Endothelial cell of umbilical vein (primary cell): Measurements from ENCODE around the gene PLG. TPM values are rescaled to one million over a fixed set of nuclear protein-coding genes. Genes with fewer than 3 reads are reported as not detected.
"Not testable (repeated sequence)": the region's sequence is repeated elsewhere in the genome, so short reads cannot be mapped to it uniquely, and the experiment has no call there.

Experiments
- Bru-seq: library from RNA; stranded (reverse); fragments of 400-500 nt; gene quantifications from one replicate; lab custom pipeline; 2021; lab: Mats Ljungman, UMichigan
- BruChase-seq, 2 experiments: library from RNA; stranded (reverse); fragments of 400-500 nt; gene quantifications; one replicate each; lab custom pipeline; 2021; lab: Mats Ljungman, UMichigan
- BruUV-seq: library from RNA; stranded (reverse); fragments of 400-500 nt; replicated peaks from 2 replicates; lab custom pipeline; 2021; lab: Mats Ljungman, UMichigan
- CTCF ChIA-PET: fragments of 300-600, 350-600 bp; sonication (Branson Sonifier 250); formaldehyde crosslinking; loops from one replicate; lab custom pipeline; 2021; ENCODE audit warnings: antibody characterized with exemption, inconsistent platforms; lab: Charles Lee
- POLR2A ChIA-PET: fragments of 300-600, 350-600 bp; sonication (Branson Sonifier 250); formaldehyde crosslinking; loops from one replicate; lab custom pipeline; 2021; ENCODE audit warnings: antibody characterized with exemption, inconsistent platforms; lab: Charles Lee
- DNase-seq: peaks from one replicate; pipeline ENCODE4 v3.0.0-alpha.2; 2011; ENCODE audit warnings: low read depth, low spot score
- FAIRE-seq: peaks from 2 replicates; lab custom pipeline; 2011; peaks lifted over from hg19 to GRCh38; lab: Jason Lieb, UNC
- H2AFZ ChIP-seq: 2 replicates; pipeline ENCODE4 v1.6.0; 2012; ENCODE audit warnings: low read depth, low read length, control low read depth, inconsistent platforms
- H3K27ac ChIP-seq: 2 replicates; pipeline ENCODE4 v1.5.1; 2011; ENCODE audit warnings: low read depth, mild to moderate bottlenecking, control low read depth, low read length, moderate library complexity; ENCODE audit not compliant: insufficient read depth
- H3K27me3 ChIP-seq, 2 experiments: 2 replicates each; pipeline versions ENCODE4 v1.6.0 to v1.6.1; 2011; ENCODE audit warnings: low read length in 2 of 2, mixed read lengths in 1 of 2; ENCODE audit not compliant: control insufficient read depth in 2 of 2, insufficient read depth in 2 of 2
- H3K36me3 ChIP-seq, 2 experiments: 2 replicates in 1 of 2; 3 replicates in 1 of 2; pipeline ENCODE4 v1.5.1; 2011; ENCODE audit warnings: low read length in 2 of 2, mild to moderate bottlenecking in 1 of 2, moderate library complexity in 1 of 2; ENCODE audit not compliant: control insufficient read depth in 2 of 2, insufficient read depth in 2 of 2; ENCODE audit errors: extremely low read depth in 1 of 2
- H3K4me1 ChIP-seq: 3 replicates; pipeline ENCODE4 v1.5.1; 2011; ENCODE audit warnings: mild to moderate bottlenecking, low read length; ENCODE audit not compliant: control insufficient read depth, insufficient read depth; ENCODE audit errors: extremely low read depth
- H3K4me2 ChIP-seq: 2 replicates; pipeline ENCODE4 v1.6.1; 2011; ENCODE audit warnings: low read length, control low read depth, mixed read lengths; ENCODE audit not compliant: insufficient read depth
- H3K4me3 ChIP-seq, 3 experiments: fragments of 200-600 bp in 1 of 3; sonication (generic), shearing (Covaris generic) in 1 of 3; replicated peaks in 1 of 3; 2 replicates each; pipeline ENCODE4 v1.5.1; 2011 to 2016; ENCODE audit warnings: control low read depth in 3 of 3, low read length in 3 of 3, mild to moderate bottlenecking in 2 of 3, inconsistent platforms in 1 of 3, low read depth in 1 of 3, moderate library complexity in 1 of 3; ENCODE audit not compliant: insufficient read depth in 1 of 3
- H3K79me2 ChIP-seq: 2 replicates; pipeline ENCODE4 v1.6.0; 2012; ENCODE audit warnings: low read length, inconsistent platforms; ENCODE audit not compliant: control insufficient read depth, insufficient read depth
- H3K9ac ChIP-seq: replicated peaks from 2 replicates; pipeline ENCODE3; 2011; ENCODE audit warnings: low read length, control low read depth; ENCODE audit not compliant: insufficient read depth; ENCODE audit errors: extremely low read depth
- H3K9me1 ChIP-seq: replicated peaks from 3 replicates; pipeline ENCODE4 v1.6.0; 2011; ENCODE audit warnings: mild to moderate bottlenecking, low read length; ENCODE audit not compliant: control insufficient read depth, insufficient read depth; ENCODE audit errors: extremely low read depth
- H3K9me3 ChIP-seq: replicated peaks from 2 replicates; pipeline ENCODE4 v1.5.1; 2012; ENCODE audit warnings: low read length, inconsistent platforms; ENCODE audit not compliant: control insufficient read depth, insufficient read depth
- H4K20me1 ChIP-seq: replicated peaks from 2 replicates; pipeline ENCODE3; 2011; ENCODE audit warnings: mild to moderate bottlenecking, low read length; ENCODE audit not compliant: control insufficient read depth, insufficient read depth; ENCODE audit errors: extremely low read depth
- CTCF ChIP-seq, 2 donors: IDR thresholded peaks; 1 replicate in 1 of 2; 2 replicates in 1 of 2; pipeline ENCODE4 v1.5.1; 2011; ENCODE audit warnings: low read length in 2 of 2, mild to moderate bottlenecking in 2 of 2, moderate library complexity in 2 of 2, control low read depth in 1 of 2, inconsistent platforms in 1 of 2, low read depth in 1 of 2; ENCODE audit not compliant: insufficient read depth in 1 of 2; ENCODE audit errors: extremely low read depth in 1 of 2
- EZH2 ChIP-seq: IDR thresholded peaks from 2 replicates; pipeline ENCODE4 v1.6.1; 2012; ENCODE audit warnings: borderline replicate concordance, low read depth, mild to moderate bottlenecking, moderate library complexity, low read length, inconsistent platforms; ENCODE audit not compliant: severe bottlenecking
- FOS ChIP-seq: IDR thresholded peaks from 2 replicates; pipeline ENCODE4 v1.6.1; 2011; ENCODE audit warnings: mild to moderate bottlenecking, low read length, moderate library complexity, borderline replicate concordance; ENCODE audit not compliant: insufficient read depth
- GATA2 ChIP-seq: IDR thresholded peaks from 2 replicates; pipeline ENCODE4 v1.7.0; 2011; ENCODE audit warnings: low read depth, mild to moderate bottlenecking, moderate library complexity, mixed read lengths, low read length; ENCODE audit not compliant: insufficient read length, insufficient read depth
- JUN ChIP-seq: IDR thresholded peaks from 2 replicates; pipeline ENCODE4 v1.6.1; 2011; ENCODE audit warnings: borderline replicate concordance, low read depth; ENCODE audit not compliant: insufficient read length, insufficient read depth
- MAX ChIP-seq: IDR thresholded peaks from 2 replicates; pipeline ENCODE4 v1.6.1; 2011; ENCODE audit not compliant: insufficient read depth, insufficient read length
- MYC ChIP-seq: IDR thresholded peaks from one replicate; pipeline ENCODE4 v1.6.1; 2011; ENCODE audit warnings: mild to moderate bottlenecking, low read depth, low read length
- POLR2A ChIP-seq: IDR thresholded peaks from 2 replicates; pipeline ENCODE4 v1.6.1; 2012; ENCODE audit warnings: low read depth, mild to moderate bottlenecking, control low read depth, low read length
- POLR2AphosphoS5 ChIP-seq: IDR thresholded peaks from 2 replicates; pipeline ENCODE4 v1.6.1; 2012; ENCODE audit warnings: low read depth, mild to moderate bottlenecking, control low read depth, low read length, moderate library complexity; ENCODE audit not compliant: insufficient read depth
- dilution Hi-C: fragments of 300-500 bp; cut with MboI; formaldehyde crosslinking; loops from one replicate; pipeline ENCODE4 v1.15.0; 2019; ENCODE audit warnings: low sequenced_read_pairs; ENCODE audit not compliant: extremely low pct_ligation_motif_present
- intact Hi-C: fragments of 100-400 bp; cut with micrococcal nuclease; formaldehyde crosslinking; loops from one replicate; pipeline ENCODE4 v1.10.0; 2022
- long read RNA-seq: library from polyadenylated mRNA; stranded (forward); transcript quantifications from one replicate; pipeline ENCODE4 v2.0.0, GENCODE V29; 2021
- polyA minus RNA-seq, 3 experiments: library from RNA; depleted of rRNA, polyadenylated mRNA; stranded (reverse); fragments of >200 nt; gene quantifications; 1 replicate in 1 of 3; 2 replicates in 2 of 3; pipeline ENCODE4 v1.2.3, GENCODE V29; 2011
- polyA plus RNA-seq, 4 experiments: library from polyadenylated mRNA; depleted of rRNA in 3 of 4; stranded (reverse) in 3 of 4; unstranded in 1 of 4; fragments of >200 nt; gene quantifications; 2 replicates each; pipeline versions ENCODE4 v1.2.1 to v1.2.3, GENCODE V29; 2011 to 2012; ENCODE audit warnings: missing spikeins in 1 of 4
- total RNA-seq: library from RNA; stranded (reverse); gene quantifications from 2 replicates; pipeline ENCODE4 v1.2.3, GENCODE V29; 2021

The PLG gene
- total RNA-seq (not detected in 2 replicates), polyA plus RNA-seq (not detected in 2 replicates), polyA minus RNA-seq (not detected in 2 replicates), Bru-seq, nascent RNA (not detected), BruChase-seq, experiment 1, labeled RNA remaining after a 6-hour chase (not detected), BruChase-seq, experiment 2, labeled RNA remaining after a 2-hour chase (percentile 2 among the genes with signal in this experiment)
- polyA plus RNA-seq (2011; cell fraction: cytosol; rRNA removed), result not detected in 2 replicates
- polyA plus RNA-seq (2011; cell fraction: nucleus; rRNA removed), result not detected in 2 replicates
- not detected in 2 replicates for polyA plus RNA-seq (2012)
- polyA minus RNA-seq (2011; cell fraction: cytosol; rRNA and poly(A)+ RNA removed), result not detected
- not detected in 2 replicates for polyA minus RNA-seq (2011; cell fraction: nucleus; rRNA and poly(A)+ RNA removed)
- long read RNA-seq, result 0 reads

GRCh38 chr6:160701918-160702680 lies at the start of gene PLG:
PLG (plus strand) TSS chr6:160702244; CDS start chr6:160702305, 61 bp downstream.
- H3K4me2 ChIP-seq, H4K20me1 ChIP-seq, intact Hi-C loops, H2AFZ ChIP-seq, dilution Hi-C loops, FAIRE-seq, H3K27ac ChIP-seq, BruUV-seq, H3K36me3 ChIP-seq, DNase-seq, CTCF ChIA-PET, POLR2A ChIA-PET, H3K9ac ChIP-seq, H3K4me1 ChIP-seq, H3K9me3 ChIP-seq, H3K4me3 ChIP-seq, H3K79me2 ChIP-seq, H3K9me1 ChIP-seq, H3K27me3 ChIP-seq: not testable (repeated sequence)

- Histone ChIP-seq H3K4me2 (no peak overlapping the region), H4K20me1 (no peaks in the 10 kb centered on the region), H3K9ac (no peak overlapping the region), H3K36me3 (no peaks in the 10 kb centered on the region), H2AFZ (no peak overlapping the region), H3K27ac (no peak overlapping the region), H3K4me1 (no peaks in the 10 kb centered on the region), H3K4me3 (no peak overlapping the region), H3K9me1 (no peaks in the 10 kb centered on the region), H3K9me3 (peaks cover 2% of the 10 kb centered on the region), H3K79me2 (no peaks in the 10 kb centered on the region), H3K27me3 (no peaks in the 10 kb centered on the region)
- ChIA-PET POLR2A (no interaction called here), CTCF (no interaction called here)
- FAIRE-seq (no peak), DNase-seq (no peak)
- BruUV-seq, result no TSS peak
- dilution Hi-C loops, result no loop called here
- TF ChIP-seq MAX (no peak), EZH2 (no peak), MYC (no peak), POLR2AphosphoS5 (no peak), GATA2 (no peak), JUN (no peak), POLR2A (no peak), FOS (no peak), CTCF (IDR thresholded peaks at IDR 0.05; ENCODE audit: extremely low read depth in 1 of 2, insufficient read depth in 1 of 2, low read depth in 1 of 2, low read length in 2 of 2) (no peak)
- intact Hi-C loops, result no loop called here
Observed at GRCh38 chr6:160659562-160659961, 42.5 kb upstream of the PLG start.
